Hepatocyte (in vitro differentiated cells): ENCODE results near the gene PITPNC1. TPM values are rescaled to one million over a fixed set of nuclear protein-coding genes. Genes with fewer than 3 reads are reported as not detected.
"Not testable (repeated sequence)": the region's sequence is repeated elsewhere in the genome, so short reads cannot be mapped to it uniquely, and the experiment has no call there.

Source experiments
- DNase-seq: peaks from one replicate; pipeline ENCODE4 v3.0.0-alpha.2; 2016; ENCODE audit warnings: low spot score
- H2AFZ ChIP-seq: fragments of 200-600 bp; sonication (generic); 2 replicates; pipeline ENCODE4 v1.6.0; 2016; ENCODE audit warnings: antibody characterized with exemption, mild to moderate bottlenecking
- H3K27ac ChIP-seq: fragments of 200-600 bp; sonication (generic); 2 replicates; pipeline ENCODE4 v1.5.1; 2016; ENCODE audit warnings: mild to moderate bottlenecking
- H3K27me3 ChIP-seq: fragments of 200-600 bp; sonication (generic); 2 replicates; pipeline ENCODE4 v1.6.1; 2016
- H3K36me3 ChIP-seq: fragments of 200-600 bp; sonication (generic); replicated peaks from 2 replicates; pipeline ENCODE4 v1.5.1; 2016; ENCODE audit warnings: low read depth; ENCODE audit not compliant: insufficient read depth
- H3K4me1 ChIP-seq: fragments of 200-600 bp; sonication (generic); 2 replicates; pipeline ENCODE4 v1.5.1; 2016; ENCODE audit warnings: mild to moderate bottlenecking, moderate library complexity; ENCODE audit not compliant: insufficient read depth
- H3K4me2 ChIP-seq: fragments of 200-600 bp; sonication (generic); 2 replicates; pipeline ENCODE4 v1.6.0; 2016
- H3K4me3 ChIP-seq: fragments of 200-600 bp; sonication (generic); 2 replicates; pipeline ENCODE4 v1.5.1; 2016; ENCODE audit warnings: mild to moderate bottlenecking
- H3K79me2 ChIP-seq: fragments of 200-600 bp; sonication (generic); 2 replicates; pipeline ENCODE4 v1.6.0; 2017; ENCODE audit warnings: mild to moderate bottlenecking
- H3K9me2 ChIP-seq: fragments of 200-600 bp; sonication (generic); replicated peaks from 2 replicates; pipeline ENCODE4 v1.6.0; 2017; ENCODE audit warnings: mild to moderate bottlenecking; ENCODE audit not compliant: insufficient read depth
- H3K9me3 ChIP-seq: fragments of 200-600 bp; sonication (generic); 2 replicates; pipeline ENCODE4 v1.5.1; 2016; ENCODE audit warnings: low read depth, mild to moderate bottlenecking
- H4K20me1 ChIP-seq: fragments of 200-600 bp; sonication (generic); 2 replicates; pipeline ENCODE4 v1.6.0; 2016; ENCODE audit warnings: mild to moderate bottlenecking; ENCODE audit not compliant: insufficient read depth, poor library complexity, severe bottlenecking
- CTCF ChIP-seq: fragments of 200-600 bp; sonication (generic); IDR thresholded peaks from 2 replicates; pipeline ENCODE4 v1.5.1; 2016; ENCODE audit warnings: antibody characterized with exemption, mild to moderate bottlenecking; ENCODE audit not compliant: poor library complexity
- EZH2 ChIP-seq: fragments of 200-600 bp; sonication (generic); IDR thresholded peaks from 2 replicates; pipeline ENCODE4 v1.6.1; 2016; ENCODE audit warnings: antibody characterized with exemption, mild to moderate bottlenecking, borderline replicate concordance
- EZH2phosphoT487 ChIP-seq: fragments of 200-600 bp; sonication (generic); IDR thresholded peaks from one replicate; pipeline ENCODE4 v1.6.1; 2018; ENCODE audit warnings: antibody characterized with exemption, mild to moderate bottlenecking, low read depth, moderate library complexity; ENCODE audit not compliant: unreplicated experiment, severe bottlenecking
- WGBS: methylation state at CpG from one replicate; pipeline ENCODE4 v1.1.6; 2016; ENCODE audit warnings: low lambda C conversion rate; ENCODE audit errors: missing lambda C conversion rate; 5-methylcytosine and 5-hydroxymethylcytosine counted together
- polyA plus RNA-seq: library from polyadenylated mRNA; unstranded; fragments of >200 nt; fragmentation: Nextera tagmentation; extraction: Ambion mirVana; gene quantifications from 2 replicates; pipeline ENCODE4 v1.2.1, GENCODE V29; 2016
- total RNA-seq: library from RNA; depleted of rRNA; stranded (reverse); fragments of >200 nt; gene quantifications from 2 replicates; pipeline ENCODE4 v1.2.3, GENCODE V29; 2014

Gene PITPNC1
- total and polyA plus RNA-seq, 2 experiments from 2014 or later = 4.6 to 8.1 TPM

- Histone ChIP-seq H2AFZ (no peak overlapping the region), H3K4me3 (no peak overlapping the region), H3K36me3 (no peaks in the 10 kb centered on the region), H3K79me2 (no peaks in the 10 kb centered on the region), H3K27me3 (no peaks in the 10 kb centered on the region), H3K9me3 (no peaks in the 10 kb centered on the region), H3K9me2 (no peaks in the 10 kb centered on the region), H3K27ac (no peak overlapping the region), H3K4me2 (no peak overlapping the region), H4K20me1 (no peaks in the 10 kb centered on the region), H3K4me1 (no peaks in the 10 kb centered on the region)
- 81% methylated on average over 6 of the region's 6 CpGs for WGBS
- DNase-seq = no peak
- TF ChIP-seq EZH2 (no peak), EZH2phosphoT487 (no peak), CTCF (no peak)
Measured at GRCh38 chr17:67646472-67646871, 269.4 kb downstream of the PITPNC1 start.

- H3K9me3 ChIP-seq = no peaks in the 10 kb centered on the region
- H3K9me2 ChIP-seq = no peaks in the 10 kb centered on the region
- no peaks in the 10 kb centered on the region for H3K79me2 ChIP-seq
- 86% methylated on average over 3 of the region's 5 CpGs for WGBS
- no peak overlapping the region for H3K27ac ChIP-seq
- no peaks in the 10 kb centered on the region for H3K27me3 ChIP-seq
- H2AFZ ChIP-seq = no peak overlapping the region
- no peaks in the 10 kb centered on the region for H4K20me1 ChIP-seq
- no peaks in the 10 kb centered on the region for H3K36me3 ChIP-seq
- no peak overlapping the region for H3K4me3 ChIP-seq
- H3K4me1 ChIP-seq = no peaks in the 10 kb centered on the region
- no peak overlapping the region for H3K4me2 ChIP-seq
- no peak for DNase-seq
- no peak for TF ChIP-seq EZH2
- TF ChIP-seq CTCF = no peak
- no peak for TF ChIP-seq EZH2phosphoT487
Measured at GRCh38 chr17:67647482-67647881, 270.4 kb downstream of the PITPNC1 start.

- H3K9me3 ChIP-seq = no peaks in the 10 kb centered on the region
- H2AFZ ChIP-seq = no peak overlapping the region
- H3K36me3 ChIP-seq = no peaks in the 10 kb centered on the region
- TF ChIP-seq CTCF (no peak), EZH2phosphoT487 (no peak), EZH2 (no peak)
- no peaks in the 10 kb centered on the region for H3K9me2 ChIP-seq
- no peaks in the 10 kb centered on the region for H3K4me1 ChIP-seq
- WGBS = 76% methylated on average over 6 of the region's 6 CpGs
- no peaks in the 10 kb centered on the region for H4K20me1 ChIP-seq
- H3K27me3 ChIP-seq = no peaks in the 10 kb centered on the region
- H3K4me2 ChIP-seq = no peak overlapping the region
- H3K27ac ChIP-seq = no peak overlapping the region
- no peaks in the 10 kb centered on the region for H3K79me2 ChIP-seq
- no peak for DNase-seq
- no peak overlapping the region for H3K4me3 ChIP-seq
Measured at GRCh38 chr17:67648032-67648905, 271.2 kb downstream of the PITPNC1 start.

GRCh38 chr17:67648906-67649295 is 271.8 kb downstream of the PITPNC1 start:
- H3K27ac ChIP-seq, H3K4me3 ChIP-seq, H3K27me3 ChIP-seq, H3K36me3 ChIP-seq, H3K9me2 ChIP-seq, H3K9me3 ChIP-seq, H3K79me2 ChIP-seq, H2AFZ ChIP-seq, H3K4me2 ChIP-seq, DNase-seq, H3K4me1 ChIP-seq, H4K20me1 ChIP-seq: not testable (repeated sequence)
- WGBS = 93% methylated on average over 3 of the region's 3 CpGs
